Measurements from ENCODE around the gene ARHGEF6.

The ARHGEF6 gene

DNA sequence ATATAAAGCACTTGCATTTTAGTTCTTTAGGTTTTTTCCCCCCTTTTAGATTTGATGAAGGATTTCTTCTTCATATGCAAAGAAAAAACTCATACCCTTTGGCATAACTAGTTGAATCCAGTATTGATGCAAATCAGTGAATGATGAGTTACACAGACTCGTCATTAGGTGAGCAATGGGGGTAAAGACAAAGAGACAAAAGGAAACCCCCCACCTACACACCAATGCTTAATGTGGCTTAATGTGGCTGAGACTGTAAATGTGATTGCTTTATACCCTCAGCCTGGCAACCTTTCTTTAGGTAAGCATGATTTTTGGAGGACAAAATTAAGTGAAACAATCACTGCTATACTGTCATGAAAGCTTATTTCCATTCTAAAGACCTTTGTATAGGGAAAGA is 93.3 kb downstream of the ARHGEF6 start:
- DNase-seq: no peak

DNA sequence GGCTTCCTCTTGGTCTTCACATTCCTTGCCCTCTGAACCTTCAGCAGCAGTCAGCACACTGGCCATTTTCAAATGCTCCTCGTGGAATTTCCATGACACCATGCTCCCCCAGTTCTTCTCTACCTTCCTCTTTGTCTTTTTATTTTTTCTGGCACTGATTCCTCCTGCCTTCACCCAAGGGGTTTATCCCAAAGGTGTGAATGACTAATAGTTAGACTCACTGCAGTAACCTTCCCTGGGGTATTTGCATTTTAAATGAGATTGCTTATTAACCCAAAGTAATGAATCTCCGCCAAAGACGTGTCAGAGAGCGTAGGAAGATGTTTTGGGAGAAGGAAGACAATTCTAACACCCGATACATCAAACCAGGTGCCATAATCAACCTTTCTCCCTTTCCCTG is 96.6 kb downstream of the ARHGEF6 start:
- no peak for DNase-seq

DNA sequence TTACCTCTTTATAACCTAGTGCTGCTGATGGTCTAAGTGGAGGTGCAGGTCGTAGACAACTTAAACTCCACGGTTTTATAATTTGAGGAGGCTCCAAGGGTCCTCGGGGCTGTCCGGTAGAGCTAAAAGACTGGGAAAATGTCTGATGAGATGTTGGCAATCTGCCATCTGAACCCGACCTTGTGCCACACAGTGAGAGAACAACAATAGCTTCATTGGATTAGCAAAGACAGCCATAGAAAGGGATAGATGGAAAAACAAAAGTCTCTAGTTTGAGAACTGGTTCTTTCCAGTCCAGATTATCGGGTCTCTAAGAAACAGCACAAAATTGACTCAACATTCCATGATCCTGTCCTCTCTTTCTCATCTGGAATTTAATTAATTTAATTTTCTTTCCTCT is 101.2 kb downstream of the ARHGEF6 start:
- no peak for DNase-seq

DNA sequence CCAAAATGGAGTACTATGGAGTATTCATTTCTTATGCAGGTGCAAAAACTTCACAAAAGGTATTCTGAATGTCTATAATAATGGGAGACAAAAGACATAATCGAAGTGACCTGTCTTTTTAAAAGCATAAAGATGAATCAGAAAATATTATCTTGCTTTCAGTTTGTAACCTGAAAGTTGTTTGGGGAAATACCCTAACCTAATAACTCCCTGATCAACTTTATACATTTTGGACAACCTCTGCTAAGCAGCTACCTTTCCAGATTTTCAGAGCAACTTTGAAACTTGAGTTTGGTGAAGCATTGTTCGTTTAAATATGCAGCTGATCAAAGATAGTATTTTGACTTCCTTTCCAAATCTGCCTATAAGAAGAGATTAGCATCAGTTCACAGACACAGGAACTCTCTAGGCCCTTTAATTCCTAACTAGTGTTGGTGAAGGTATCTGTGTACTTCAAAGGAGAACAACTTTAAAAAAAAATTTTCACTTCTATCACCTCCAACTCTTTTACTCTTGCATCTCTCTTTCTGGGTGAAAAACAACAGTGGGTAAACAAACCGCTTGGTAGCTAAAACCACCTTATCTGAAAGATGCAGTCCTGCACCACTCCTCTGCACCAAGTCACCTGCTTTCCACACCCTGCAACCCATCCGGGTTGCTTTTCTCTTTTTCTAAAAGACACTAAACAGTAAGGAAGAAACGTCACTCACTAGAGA is 106.3 kb downstream of the ARHGEF6 start:
- DNase-seq: no peak

DNA sequence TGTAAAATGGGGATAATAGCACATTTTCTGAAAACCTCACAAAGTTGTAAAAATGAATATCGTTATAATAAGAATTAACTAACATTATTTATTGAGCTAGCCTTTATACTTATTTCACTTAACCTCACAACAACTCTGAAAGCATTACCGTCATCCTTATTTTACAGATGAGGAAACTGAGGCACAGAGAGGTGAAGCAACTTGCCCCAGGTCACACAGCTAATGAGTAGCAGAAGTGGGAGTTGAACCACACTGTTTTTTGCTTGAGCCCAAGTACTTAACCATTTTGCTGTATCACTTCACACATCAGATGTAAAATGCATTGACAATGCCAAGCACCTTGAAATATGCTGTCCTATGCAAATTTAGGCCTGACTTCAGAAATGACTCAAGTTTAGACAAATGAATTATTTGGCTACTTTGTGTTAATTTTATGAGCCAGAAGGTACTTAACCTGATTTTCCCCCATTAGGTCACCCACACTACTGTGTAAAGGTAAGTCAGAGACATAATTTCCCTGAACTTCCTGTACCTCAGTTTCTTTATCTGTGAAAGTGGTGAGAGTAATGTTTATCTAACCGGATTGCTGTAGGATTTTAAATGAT is 109.6 kb downstream of the ARHGEF6 start:
- DNase-seq: no peak

DNA sequence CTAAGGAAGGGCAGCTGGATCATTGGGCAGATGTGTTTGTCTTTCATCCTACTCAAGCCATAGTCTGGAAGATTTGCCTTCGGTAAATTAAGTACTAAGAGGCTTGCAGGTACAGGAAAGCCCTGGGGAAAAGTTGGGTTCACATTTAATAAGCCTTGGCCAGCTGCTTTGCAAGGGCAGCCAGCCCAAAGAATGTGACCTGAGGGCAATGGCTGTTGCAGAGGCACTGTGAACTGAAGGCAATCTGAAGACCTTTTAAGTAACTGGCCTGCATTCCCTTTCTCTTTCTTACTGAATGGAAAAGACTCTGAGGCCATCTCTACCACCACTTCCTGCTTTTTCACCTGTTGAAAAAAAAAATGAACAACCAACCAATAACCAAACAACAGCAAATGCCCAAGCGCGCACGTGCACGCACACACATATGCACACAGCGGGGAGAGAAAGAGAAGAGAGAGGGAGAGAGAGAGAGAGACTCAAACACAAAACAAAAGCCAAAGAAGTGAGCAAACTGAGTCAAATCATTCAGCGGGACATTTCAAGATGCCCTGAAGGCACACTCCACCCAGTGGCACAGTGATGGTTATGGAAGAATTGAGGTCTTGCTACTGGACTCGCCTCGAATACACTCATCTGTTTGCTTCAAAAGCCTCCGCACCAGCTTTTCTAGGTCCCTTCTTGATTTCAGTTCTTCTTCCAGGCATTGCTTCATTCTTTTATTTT is 113.1 kb downstream of the ARHGEF6 start:
- no peak for DNase-seq

DNA sequence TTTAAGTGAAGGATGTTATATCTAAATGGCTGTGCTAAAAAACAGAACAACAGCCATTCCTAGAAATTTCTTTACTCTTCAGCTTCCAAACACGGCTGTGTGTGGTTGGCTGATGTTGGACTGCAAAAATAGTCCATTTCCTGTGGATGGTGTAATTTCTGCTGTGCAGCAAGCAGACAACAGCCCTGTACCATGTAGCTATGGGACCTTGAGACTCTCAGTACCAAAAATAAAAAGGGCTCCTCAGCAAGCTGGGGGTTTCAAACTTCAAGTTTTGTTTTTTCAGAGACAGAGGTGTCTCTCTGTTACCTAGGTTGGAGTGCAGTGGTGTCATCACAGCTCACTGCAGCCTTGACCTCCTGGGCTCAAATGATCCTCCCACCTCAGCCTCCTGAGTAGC is 114.6 kb downstream of the ARHGEF6 start:
- DNase-seq: no peak

DNA sequence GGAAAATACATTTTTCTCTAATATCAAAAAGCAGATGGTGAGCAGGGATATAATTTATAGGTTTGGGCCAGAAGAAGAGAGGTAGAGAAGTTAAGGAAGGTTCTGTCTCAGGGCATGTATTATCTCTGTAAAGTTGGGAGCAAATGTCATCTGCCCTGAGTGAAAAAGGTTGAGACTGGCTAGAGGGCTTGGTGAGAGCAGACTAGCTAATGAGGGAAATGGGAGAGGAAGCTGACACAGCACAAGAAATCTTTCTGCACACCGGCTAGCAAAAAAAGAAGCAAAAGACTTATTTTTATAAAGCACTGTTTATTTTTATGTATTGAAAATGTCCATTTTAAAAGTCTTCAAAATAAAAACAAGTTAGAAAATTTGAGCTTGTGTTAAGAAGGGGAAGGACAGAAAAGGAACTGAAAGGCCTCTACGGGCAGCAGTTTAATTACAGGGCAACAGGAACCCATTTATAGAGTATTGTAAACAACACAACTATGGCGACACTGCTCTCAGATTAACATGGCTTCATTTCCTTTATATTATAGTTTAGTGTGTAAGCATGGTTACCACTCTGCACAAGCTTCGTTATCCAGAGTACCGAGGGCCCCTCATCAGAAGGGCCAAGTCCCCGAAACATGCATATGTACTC is 115.4 kb downstream of the ARHGEF6 start:
- DNase-seq: no peak

DNA sequence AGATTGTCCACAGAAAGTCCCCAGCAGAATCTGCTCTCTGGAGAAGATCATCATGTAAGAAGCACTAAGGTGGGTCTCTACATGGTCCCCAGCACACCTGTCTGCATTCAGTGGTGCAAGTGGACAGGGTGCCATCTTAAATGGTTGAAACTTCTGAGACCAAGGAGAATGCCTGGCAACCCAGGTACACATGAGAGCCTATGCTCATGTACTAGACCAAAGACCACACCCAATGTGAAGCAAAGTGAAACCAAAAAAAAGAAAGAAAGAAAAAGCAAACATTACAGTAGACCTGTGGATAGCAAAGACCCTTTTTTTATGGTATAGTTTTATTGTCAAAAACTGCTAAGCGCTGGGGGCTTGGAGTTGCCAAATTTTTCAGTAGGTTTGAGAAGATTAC is 117.8 kb downstream of the ARHGEF6 start:
- no peak for DNase-seq

DNA sequence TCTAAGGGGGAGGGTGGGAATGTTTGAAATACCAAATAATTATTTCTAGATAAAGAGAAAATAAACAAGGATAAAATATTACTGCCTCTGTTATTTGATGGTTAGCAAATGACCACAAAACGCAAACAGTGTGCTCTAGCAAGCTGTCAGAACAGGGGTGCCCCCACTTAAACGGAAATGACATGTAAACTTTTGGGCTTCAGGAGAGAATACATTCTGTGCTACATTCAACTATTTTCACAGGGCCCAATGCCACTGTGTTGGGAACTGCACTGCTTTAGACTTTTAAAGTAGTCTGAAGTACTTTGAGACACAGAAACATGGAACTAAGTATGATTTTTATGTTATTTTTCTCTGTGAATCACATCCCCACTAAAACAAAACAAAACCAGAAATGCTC is 118.6 kb downstream of the ARHGEF6 start:
- DNase-seq: no peak

DNA sequence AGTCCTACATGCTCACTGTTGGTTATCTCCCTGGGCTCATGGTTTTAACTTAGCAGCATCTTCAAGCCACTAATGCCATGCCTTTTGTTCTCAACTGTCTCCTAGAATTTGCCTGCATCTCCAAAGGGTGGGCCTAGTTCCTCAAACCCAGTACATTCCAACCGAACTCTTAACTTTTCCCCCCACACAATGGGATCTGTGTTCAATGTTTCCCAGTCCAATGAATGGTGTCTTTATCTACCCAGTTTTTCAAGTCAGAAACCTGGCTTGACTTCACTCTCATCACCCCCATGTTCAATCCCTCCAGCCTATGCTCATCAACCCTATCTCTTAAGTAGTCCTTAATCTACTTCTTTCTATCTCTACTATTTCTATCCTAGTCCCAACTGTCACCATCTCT is 119.8 kb downstream of the ARHGEF6 start:
- no peak for DNase-seq

DNA sequence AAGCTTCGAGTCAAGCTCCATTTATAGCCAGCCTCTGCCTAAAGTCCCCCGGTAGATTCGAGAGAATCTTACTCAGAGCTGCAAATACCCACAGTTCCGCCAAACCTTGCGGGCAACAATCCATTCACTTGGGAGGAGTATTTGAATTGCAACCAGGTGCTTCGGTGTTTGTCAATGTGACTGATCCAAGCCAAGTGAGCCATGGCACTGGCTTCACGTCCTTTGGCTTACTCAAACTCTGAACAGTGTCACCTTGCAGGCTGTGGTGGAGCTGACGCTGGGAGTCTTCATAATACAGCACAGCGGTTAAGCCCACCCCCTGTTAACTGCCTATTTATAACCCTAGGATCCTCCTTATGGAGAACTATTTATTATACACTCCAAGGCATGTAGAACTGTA is 121.6 kb downstream of the ARHGEF6 start:
- no peak for DNase-seq

DNA sequence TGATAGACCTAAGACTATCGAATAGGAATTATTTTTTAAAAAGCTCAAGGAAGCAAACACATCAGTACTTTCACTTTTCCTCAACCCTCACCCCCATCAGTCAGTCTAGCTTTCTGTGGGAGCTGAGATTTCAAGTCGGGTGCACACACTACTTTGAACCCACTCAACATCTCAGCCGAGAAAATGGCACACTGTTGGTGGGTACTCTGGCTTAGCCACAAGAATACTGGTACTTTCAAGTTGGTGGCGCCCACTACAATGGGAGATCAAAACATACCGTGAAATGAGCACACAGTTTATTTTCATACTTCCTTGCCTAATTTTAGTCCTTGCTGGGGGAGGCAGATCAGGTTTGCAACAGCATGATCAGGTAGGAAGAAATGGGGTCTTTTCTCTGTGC is 122.6 kb downstream of the ARHGEF6 start:
- no peak for DNase-seq

DNA sequence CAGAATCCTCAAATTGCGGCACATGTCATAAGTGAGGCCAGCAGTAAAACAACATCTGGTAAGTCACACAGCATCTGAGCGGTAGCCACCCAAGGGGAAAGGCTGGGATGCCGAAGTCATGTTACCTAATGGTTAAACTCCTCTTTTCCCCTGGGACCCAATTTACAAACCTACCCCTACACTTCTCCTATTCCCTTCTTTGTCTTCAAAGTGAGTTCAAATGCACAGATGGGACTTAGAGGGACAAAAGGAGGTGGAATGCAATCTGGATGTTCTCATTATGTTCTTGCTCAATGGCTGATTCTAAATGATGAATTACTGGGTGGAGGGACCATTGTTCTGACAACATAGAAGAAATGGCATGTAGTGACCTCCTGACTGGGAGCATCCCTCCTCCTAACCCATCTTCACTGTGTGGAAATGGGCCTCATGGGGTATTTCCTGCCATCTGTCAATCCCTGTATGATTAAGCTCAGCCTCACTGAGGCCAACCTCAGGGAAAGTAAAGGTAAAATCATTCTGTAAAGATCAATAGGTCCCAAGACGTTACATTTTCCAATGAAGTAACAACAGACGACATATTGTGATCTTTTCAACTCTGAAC is 124.3 kb downstream of the ARHGEF6 start:
- DNase-seq: no peak

DNA sequence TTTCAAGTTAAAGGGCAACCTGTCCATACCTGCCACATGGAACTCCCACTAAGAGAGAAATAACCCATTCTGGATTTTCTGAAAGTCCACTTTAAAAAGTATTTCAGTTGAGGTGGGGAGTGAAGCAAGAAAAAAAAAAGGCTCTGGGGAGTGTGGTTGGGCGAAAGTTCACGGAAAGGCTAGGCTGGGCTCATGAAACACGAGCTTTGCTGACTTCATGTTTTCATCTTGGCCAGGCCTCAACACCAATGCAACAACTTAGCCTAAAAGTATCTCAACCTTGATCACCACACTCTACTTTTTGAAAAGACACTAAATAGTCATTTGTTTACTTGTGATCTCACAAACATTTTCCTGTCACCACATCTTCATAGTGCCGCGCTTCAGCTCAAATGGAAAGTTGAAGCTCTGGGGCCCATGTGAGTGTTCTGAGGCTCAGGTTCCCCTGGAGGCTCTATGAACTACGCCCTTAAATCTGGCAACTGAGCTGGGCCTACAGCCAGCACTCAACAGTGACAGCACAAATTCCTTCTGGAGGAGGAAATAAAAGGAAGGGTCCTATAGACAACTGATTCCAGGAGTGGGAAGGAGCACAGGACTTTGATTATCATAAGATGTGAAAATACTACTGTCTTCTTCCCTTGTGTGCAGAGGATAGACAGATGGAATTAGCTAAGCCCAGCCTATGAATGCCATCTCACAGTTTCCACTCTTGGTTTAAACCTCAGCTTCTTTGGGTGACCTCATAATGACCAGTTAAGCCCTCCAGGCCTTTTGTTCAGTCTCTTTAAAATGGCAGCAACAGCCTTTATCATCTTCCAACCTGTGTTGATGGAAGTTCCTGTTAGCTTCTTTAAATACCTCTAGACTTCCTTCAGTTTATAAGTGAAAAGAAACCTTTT is 127.7 kb downstream of the ARHGEF6 start:
- DNase-seq: no peak

DNA sequence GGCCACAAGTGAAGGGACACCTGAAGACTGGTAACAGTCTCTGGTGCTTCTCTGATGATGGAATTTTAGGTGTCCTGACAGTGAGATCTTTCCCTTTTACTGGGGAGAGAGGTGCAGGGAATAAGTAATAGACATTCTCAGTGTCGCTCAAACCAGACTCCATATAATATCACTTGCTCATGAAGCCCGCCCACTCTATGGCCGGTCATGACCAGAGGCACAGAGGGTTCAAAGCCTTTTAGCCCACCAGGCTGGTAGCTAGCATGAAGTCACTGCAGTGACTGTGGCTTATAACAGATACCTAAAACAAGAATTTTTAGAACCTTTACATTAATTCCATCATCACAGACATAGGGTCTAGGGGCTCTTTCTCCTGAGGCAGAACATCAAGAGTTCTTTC is 129.9 kb downstream of the ARHGEF6 start:
- no peak for DNase-seq

DNA sequence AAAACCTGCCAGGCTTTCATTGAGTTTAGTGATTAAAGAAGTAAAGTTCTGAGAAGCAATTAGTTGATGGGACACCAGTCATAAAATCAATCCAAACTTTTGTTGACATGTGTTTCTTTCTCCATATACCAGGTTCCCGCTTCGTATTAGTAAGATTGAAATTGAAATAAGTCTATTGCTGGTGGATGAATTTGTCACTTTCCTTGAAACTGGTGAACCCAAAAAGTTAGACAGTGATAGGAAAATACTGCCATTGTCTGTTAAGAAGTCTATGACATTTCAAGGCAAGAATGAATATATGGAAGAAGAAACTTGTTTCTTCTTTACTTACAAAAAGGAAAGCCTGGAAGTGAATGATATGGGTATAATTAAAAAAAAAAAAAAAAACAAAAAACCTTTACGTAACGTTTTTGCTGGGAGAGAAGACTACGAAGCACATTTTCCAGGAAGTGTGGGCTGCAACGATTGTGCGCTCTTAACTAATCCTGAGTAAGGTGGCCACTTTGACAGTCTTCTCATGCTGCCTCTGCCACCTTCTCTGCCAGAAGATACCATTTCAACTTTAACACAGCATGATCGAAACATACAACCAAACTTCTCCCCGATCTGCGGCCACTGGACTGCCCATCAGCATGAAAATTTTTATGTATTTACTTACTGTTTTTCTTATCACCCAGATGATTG is 132.9 kb downstream of the ARHGEF6 start, which contains the start of gene CD40LG:
Gene CD40LG (plus strand): TSS at position 482 of the 684 bp plus-strand sequence. CDS start 91 bp downstream, at position 573.
- no peak for DNase-seq

DNA sequence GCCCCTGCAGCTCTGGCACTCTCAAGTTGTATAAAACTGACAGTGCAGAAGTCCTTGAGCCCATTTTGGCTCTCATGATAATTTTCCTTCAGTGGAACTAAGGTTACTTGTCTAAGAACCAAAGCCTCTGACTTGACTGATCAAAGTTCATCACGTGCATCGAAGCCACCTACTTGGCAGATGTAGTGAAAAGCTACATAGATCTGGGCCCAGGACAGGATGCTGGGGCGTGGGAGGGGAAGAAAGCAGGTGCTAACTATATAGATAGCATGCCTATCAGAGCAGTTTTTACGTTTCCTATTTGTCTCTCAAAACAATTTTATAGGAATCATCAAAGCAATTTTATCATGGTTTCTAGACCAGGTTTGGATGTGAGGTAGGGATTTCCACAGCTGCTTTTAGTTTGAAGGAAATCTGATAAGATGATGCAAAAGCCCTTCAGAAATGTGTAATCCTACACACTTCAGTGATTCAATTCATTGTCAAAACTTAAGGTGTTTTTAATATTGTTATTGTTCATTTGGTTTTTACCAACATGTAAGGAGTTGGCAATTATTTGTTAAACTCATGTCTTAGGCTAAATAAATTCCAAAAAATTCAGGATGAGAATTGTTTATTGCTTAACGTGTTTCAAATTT is 134.0 kb downstream of the ARHGEF6 start:
- no peak for DNase-seq

DNA sequence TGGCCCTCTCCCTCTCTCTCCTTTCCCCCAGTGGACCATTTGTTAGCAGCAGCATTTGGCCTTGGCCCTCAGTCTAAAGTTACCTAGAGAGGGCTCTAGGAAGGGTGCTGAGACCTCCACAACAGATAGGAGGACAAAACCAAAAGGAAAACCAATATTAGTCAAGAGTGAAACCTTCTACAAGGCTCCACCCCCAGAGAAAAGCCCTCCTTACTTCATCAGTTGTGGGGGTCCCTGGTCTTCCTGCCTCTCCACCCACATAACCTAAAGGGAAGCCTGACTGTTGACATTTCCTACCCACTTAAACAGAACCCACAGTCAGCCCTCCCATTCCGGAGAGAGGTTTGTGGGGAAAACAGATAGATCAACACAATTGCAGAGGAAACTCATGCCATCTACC is 137.5 kb downstream of the ARHGEF6 start:
- DNase-seq: peak; percentile 51

DNA sequence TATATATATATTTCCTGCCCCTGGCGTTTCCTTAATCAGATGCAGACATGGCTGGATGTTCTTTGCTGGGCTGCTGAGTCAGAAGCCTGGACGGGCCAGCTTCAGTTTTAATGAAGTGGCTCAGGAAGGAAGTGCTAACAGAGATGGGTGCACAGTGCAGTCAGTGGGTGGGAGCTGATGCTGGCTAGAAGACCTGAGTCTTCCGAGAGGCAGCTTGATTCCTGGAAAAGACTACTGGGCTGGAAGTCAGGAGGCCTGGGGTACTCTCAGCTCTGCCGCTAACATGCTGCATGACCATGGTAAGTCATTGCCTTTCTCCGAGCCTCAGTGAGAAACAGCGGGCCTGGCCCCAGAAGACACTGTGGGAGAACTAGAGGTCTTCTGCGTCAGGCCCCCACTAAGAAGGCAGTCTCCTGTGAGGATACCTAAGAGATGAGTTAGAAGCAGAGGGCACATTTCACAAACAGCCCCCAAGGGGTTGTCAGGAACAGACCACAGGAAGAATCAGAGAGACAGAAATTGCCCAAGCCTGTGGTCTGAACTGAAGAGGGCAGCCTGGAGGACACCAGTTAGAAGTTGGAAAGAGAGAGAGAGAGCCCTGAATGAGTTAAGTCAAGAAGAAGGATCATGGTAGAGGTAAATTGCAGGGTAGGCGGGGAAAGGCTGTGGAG is 141.1 kb downstream of the ARHGEF6 start:
- DNase-seq: no peak

All from GDM1 (cell line).